NCI-H82 treated with DMSO at 0.1 percent for 48 hours (cell line): ENCODE results near the gene CDC42SE2.
"Not testable (repeated sequence)": the region's sequence is repeated elsewhere in the genome, so short reads cannot be mapped to it uniquely, and the experiment has no call there.

Experiments used
- DNase-seq: peaks from one replicate; lab custom pipeline; 2025; ENCODE audit not compliant: unreplicated experiment; lab: John Stamatoyannopoulos, UW

CDC42SE2 gene

DNA sequence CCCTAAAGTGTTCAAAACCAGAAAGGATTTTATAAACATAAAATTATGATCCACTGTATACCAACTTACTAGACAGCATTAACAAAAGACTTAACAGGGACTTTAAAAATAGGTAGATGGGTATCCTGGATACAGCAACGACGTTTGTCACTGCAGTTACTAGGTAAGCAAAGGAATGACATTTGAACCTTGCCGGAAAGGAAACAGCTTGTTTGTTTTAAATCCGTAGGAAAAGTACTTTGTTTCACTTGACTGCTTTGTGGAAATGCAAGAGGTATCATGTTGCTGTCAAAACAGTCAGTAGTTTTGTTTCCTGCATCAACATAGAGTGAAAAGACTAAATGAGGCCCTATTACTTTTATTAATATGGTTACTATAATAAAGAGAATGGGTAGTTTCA lies 122.9 kb downstream of the CDC42SE2 start:
- no peak for DNase-seq

DNA sequence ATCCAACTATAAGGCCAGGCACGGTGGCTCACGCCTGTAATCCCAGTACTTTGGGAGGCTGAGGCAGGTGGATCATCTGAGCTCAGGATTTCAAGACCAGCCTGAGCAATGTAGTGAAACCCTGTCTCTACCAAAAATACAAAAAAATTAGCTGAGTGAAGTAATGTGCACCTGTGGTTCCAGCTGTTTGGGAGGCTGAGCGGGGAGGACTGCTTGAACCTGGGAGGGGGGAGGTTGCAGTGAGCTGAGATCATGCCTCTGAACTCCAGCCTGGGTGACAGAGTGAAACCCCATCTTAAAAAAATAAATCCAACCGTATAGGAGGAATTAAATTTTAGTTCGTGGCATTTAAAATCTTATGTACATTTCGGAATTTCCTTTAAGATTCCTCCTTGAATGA lies 123.4 kb downstream of the CDC42SE2 start:
- DNase-seq = no peak

- no peak for DNase-seq
Observed at GRCh38 chr5:131389096-131389868, 125.4 kb downstream of the CDC42SE2 start.

- DNase-seq = no peak
Observed at GRCh38 chr5:131389869-131390265, 126.0 kb downstream of the CDC42SE2 start.

GRCh38 chr5:131392466-131393095 lies 128.7 kb downstream of the CDC42SE2 start:
- no peak for DNase-seq

DNA sequence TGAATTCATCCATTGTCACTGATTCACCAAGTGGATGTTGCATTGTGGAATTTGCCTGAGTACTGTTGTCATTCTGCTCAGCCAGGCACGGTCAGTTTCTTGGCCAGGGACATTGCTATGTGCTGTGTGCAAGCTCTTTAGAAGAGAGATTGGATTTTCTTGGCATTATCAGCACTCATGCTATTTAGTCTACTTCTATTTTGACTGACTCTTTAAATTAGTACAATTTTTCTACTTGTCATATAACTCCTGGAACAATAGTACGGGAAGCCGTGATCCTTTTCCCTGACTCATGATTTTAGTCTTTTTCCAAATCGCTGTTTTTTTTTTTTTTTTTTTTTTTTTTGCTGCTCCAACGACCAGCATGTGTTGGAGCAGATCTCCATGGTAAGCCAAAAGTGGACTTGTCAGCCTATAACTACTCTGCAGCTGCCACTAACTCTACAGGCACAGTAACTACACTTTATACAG lies 129.7 kb downstream of the CDC42SE2 start:
- DNase-seq = no peak

- no peak for DNase-seq
Observed at GRCh38 chr5:131394128-131394527, 130.3 kb downstream of the CDC42SE2 start.

DNA sequence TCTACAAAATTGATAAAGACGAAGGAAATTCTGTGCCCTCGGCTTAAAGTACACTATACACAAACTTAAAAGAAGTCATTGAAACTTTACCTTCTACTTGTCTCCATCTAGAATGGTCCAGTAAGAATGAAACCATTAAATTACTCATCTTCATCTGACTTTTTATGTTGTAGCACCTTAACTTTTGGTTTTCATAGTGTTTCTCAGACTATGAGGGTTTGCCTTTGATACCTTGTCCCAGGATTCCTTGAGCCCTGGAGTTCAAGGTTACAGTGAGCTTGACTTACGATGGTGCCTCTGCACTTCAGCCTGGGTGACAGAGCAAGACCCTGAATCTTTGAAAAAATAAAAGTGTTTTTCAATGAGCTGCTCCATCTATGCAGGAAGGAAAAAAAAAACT lies 132.2 kb downstream of the CDC42SE2 start:
- DNase-seq = no peak

GRCh38 chr5:131396630-131397273 lies 132.9 kb downstream of the CDC42SE2 start:
- DNase-seq = no peak

DNA sequence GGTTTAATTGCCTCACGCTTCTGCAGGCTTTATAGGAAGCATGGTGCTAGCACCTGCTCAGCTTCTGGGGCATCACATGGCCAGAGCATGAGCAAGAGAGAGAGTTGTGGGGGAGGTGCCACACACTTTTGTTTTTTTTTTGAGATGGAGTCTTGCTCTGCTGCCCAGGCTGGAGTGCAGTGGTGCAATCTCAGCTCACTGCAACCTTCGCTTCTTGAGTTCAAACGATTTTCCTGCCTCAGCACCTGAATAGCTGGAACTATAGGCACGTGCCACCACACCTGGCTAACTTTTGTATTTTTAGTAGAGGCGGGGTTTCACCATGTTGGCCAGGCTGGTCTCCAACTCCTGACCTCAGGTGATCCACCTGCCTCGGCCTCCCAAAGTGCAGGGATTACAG lies 135.2 kb downstream of the CDC42SE2 start:
- not testable (repeated sequence) for DNase-seq

- no peak for DNase-seq
Observed at GRCh38 chr5:131400585-131400984, 136.7 kb downstream of the CDC42SE2 start.

DNA sequence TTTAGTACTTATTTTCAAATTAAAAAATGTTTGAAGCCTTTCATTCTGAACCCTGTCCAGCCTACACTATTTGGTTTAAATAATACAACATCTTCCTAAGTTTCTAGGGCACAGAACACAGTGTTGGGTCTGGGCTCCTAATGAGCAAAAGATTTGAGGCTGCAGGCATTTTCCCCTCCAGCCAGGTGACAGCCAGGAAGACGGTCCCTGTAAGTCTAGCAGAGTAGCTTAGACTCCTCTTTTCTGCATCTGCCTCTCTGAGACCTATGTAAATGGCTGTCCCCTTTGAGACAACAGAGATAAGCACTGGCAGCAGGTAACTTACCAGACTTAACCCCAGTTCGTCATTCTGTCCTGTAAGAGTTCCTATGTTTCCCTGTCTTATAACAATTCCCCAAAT lies 141.8 kb downstream of the CDC42SE2 start:
- DNase-seq = no peak

- DNase-seq = no peak
Observed at GRCh38 chr5:131406076-131406475, 142.2 kb downstream of the CDC42SE2 start.

DNA sequence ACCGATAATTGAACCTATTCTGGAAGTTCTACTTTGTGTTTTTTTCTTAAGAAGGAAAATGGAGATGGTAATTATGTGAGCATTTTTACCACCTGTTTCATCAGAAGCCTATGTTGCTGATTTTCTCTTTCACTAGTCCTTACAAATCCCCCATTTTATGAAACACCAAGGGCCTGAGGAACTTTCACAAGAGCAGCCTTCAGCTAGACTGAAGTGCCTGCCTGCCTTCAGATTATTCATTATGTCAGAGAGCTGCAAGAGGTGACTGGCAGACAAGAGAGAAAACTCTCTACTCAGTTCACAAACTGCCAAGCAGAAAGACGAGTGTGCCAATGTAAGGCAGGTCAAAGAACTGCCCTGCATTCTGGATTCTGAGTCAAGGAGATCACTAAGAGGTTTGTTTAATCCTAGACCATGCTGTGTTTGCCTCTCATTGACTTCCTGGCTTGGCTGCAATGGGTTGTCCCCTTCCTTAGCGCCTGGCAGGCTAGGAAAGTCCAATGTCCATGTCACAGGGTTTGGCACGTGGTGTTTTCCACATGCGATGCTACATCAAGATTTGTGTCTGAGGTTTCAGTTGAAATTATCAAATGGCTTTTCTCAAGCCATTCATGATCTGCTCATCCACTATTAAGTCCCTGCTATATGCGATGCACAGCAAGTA lies 143.3 kb downstream of the CDC42SE2 start:
- no peak for DNase-seq

DNA sequence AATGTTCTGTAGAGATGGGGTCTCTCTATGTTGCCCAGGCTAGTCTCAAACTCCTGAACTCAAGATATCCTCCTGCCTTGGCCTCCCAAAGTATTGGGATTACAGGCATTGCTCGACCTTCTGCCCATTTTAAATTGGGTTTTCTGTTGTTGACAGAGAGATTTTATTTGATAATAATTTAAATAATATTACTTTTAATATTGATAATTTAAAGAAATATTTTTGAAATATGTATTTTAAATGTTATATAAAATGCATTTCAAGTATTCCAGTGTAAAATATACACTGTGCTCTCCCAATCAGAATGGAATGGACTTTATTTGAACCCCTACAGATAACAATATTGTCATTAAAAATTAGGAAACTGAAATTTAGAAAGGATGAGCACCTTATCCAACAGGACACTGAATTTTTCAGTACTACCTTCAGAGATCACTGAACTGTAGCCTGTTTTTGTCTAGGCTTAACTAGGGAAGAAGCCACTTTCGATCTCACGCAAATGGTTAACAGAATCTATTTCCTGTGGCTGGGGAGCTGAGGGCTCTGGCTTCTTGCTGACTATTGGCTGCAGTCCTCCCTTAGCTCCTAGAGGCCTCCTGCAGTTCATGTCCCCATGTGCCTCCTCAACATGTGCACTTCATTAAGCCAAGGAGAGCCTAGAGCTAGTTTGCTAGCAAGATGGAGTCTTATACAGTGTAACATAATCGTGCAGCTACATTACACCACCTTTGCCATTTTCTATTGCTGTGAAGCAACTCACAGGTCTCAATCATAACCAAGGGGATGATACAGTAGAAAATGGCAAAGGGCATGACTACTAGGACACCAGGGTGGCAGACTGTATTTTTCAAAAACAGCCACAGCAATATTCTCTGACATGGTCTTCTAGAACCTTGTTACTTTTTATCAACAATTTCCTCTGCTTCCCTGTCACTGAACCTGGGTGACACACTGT lies 150.0 kb downstream of the CDC42SE2 start:
- DNase-seq = no peak

DNA sequence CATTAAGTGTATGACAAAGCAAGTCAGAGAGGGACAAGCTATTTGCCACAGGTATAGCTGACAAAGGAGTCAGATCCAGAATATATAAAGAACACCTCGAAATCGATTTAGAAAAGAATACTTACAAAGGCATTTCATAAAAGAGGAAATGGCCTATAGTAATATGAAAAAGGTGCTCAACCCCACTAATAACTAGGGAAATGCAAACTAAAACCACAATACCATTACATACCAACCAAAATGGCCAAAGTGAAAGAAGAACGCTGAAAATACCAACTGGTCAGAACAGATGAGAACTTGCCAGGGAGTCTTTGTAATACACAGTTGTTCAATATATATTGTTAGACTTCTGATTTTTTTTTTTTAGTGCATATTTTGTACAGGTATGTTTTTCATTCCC lies 152.9 kb downstream of the CDC42SE2 start:
- DNase-seq = no peak

- peak; percentile 28 for DNase-seq
Observed at GRCh38 chr5:131417240-131417869, 153.5 kb downstream of the CDC42SE2 start.

DNA sequence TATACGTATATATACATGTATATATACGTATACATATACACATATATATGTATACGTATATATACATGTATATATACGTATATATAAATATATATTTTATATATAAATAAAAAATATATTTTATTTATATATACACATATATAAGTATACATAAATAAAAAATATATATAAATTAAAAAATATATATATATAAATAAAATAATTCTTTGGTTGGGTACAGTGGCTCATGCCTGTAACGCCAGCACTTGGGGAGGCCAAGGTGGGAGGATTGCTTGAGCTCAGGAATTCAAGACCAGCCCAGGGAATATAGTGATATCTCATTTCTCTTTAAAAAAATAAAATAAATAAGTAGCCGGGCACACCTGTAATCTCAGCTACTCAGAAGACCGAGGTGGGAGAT lies 155.0 kb downstream of the CDC42SE2 start:
- no peak for DNase-seq

- DNase-seq = no peak
Observed at GRCh38 chr5:131419877-131420276, 156.0 kb downstream of the CDC42SE2 start.

DNA sequence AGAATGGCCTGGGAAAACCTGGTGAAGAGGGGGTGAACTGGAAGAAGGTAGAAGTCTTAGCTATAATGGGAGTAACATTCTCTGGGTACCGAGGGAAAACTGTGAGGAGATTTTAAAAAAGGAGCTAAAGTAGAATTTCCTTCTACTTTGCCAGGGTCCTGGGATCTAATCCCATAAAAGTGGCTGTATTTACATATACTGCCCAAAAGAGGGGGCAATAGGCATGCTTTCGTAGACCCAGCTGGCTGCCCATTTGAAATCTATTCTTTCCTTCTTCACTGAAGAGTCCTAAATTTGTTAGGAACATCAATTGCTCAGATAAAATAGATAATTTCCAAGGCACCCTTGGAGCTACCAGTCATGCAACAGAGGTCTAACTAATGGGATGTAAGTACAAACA lies 159.2 kb downstream of the CDC42SE2 start:
- DNase-seq = no peak
